CD14-positive monocyte (primary cell): Measurements from ENCODE around the gene SLC12A8. TPM values are rescaled to one million over a fixed set of nuclear protein-coding genes. Genes with fewer than 3 reads are reported as not detected.

ENCODE experiments used
- DNase-seq, 3 donors: peaks; one replicate each; pipeline ENCODE4 v3.0.0-alpha.2; 2011 to 2022
- H2AFZ ChIP-seq: 2 replicates; pipeline ENCODE4 v1.6.0; 2012; ENCODE audit warnings: mild to moderate bottlenecking, low read depth, low read length, inconsistent platforms; ENCODE audit not compliant: insufficient read depth, poor library complexity, severe bottlenecking
- H3K27ac ChIP-seq, 2 donors: 1 replicate in 1 of 2; 2 replicates in 1 of 2; pipeline ENCODE4 v1.5.1; 2012 to 2013; ENCODE audit warnings: low read length in 2 of 2, control low read depth in 1 of 2, inconsistent platforms in 1 of 2, low read depth in 1 of 2, mild to moderate bottlenecking in 1 of 2
- H3K27me3 ChIP-seq, 2 donors: one replicate each; pipeline versions ENCODE4 v1.6.0 to v1.6.1; 2011 to 2013; ENCODE audit warnings: low read length in 2 of 2; ENCODE audit not compliant: control insufficient read depth in 2 of 2, insufficient read depth in 2 of 2
- H3K36me3 ChIP-seq, 2 donors: replicated peaks in 1 of 2; 1 replicate in 1 of 2; 2 replicates in 1 of 2; pipeline versions ENCODE4 v1.5.1 to v1.6.1; 2012 to 2013; ENCODE audit warnings: low read length in 2 of 2, control low read depth in 1 of 2, inconsistent platforms in 1 of 2, mild to moderate bottlenecking in 1 of 2; ENCODE audit not compliant: insufficient read depth in 2 of 2, control insufficient read depth in 1 of 2
- H3K4me1 ChIP-seq, 2 donors: 1 replicate in 1 of 2; 2 replicates in 1 of 2; pipeline versions ENCODE4 v1.5.1 to v1.6.1; 2012 to 2013; ENCODE audit warnings: low read length in 2 of 2, control low read depth in 1 of 2, inconsistent platforms in 1 of 2, mild to moderate bottlenecking in 1 of 2, moderate library complexity in 1 of 2; ENCODE audit not compliant: insufficient read depth in 2 of 2, control insufficient read depth in 1 of 2
- H3K4me2 ChIP-seq: replicated peaks from 2 replicates; pipeline ENCODE3; 2012; ENCODE audit warnings: low read length, moderate library complexity, mild to moderate bottlenecking; ENCODE audit not compliant: poor library complexity, severe bottlenecking; ENCODE audit errors: extremely low read depth
- H3K4me3 ChIP-seq, 3 experiments: fragments of 200-600 bp in 1 of 3; sonication (generic) in 1 of 3; replicated peaks in 1 of 3; 1 replicate in 2 of 3; 2 replicates in 1 of 3; pipeline ENCODE4 v1.5.1; 2011 to 2013; ENCODE audit warnings: low read length in 3 of 3, mild to moderate bottlenecking in 3 of 3, control low read depth in 2 of 3, low read depth in 2 of 3, inconsistent platforms in 1 of 3, moderate library complexity in 1 of 3
- H3K79me2 ChIP-seq: 2 replicates; pipeline ENCODE4 v1.6.0; 2012; ENCODE audit warnings: mild to moderate bottlenecking, control low read depth, inconsistent platforms, low read length, moderate library complexity; ENCODE audit not compliant: insufficient read depth
- H3K9ac ChIP-seq: 2 replicates; pipeline ENCODE4 v1.6.0; 2017; ENCODE audit warnings: low read length, mild to moderate bottlenecking; ENCODE audit not compliant: insufficient read depth, poor library complexity, severe bottlenecking
- H3K9me3 ChIP-seq, 2 donors: replicated peaks in 1 of 2; 1 replicate in 1 of 2; 2 replicates in 1 of 2; pipeline versions ENCODE4 v1.5.1 to v1.6.1; 2012 to 2013; ENCODE audit warnings: low read length in 2 of 2, control low read depth in 1 of 2; ENCODE audit not compliant: control insufficient read depth in 1 of 2, insufficient read depth in 1 of 2
- H4K20me1 ChIP-seq: 2 replicates; pipeline ENCODE4 v1.6.0; 2012; ENCODE audit warnings: mild to moderate bottlenecking, low read length, control low read depth, moderate library complexity; ENCODE audit not compliant: insufficient read depth
- H3K27ac Mint-ChIP-seq, 7 donors: one replicate each; pipeline ENCODE4 v1.8.0; 2020; ENCODE audit warnings: mild to moderate bottlenecking in 7 of 7, mixed read lengths in 7 of 7, moderate library complexity in 6 of 7, inconsistent platforms in 2 of 7
- H3K27me3 Mint-ChIP-seq, 3 donors: one replicate each; pipeline ENCODE4 v1.8.0; 2021 to 2022; ENCODE audit warnings: low read depth in 3 of 3, mild to moderate bottlenecking in 3 of 3, mixed read lengths in 3 of 3, moderate library complexity in 3 of 3, inconsistent platforms in 1 of 3
- H3K36me3 Mint-ChIP-seq, 2 donors: one replicate each; pipeline ENCODE4 v1.8.0; 2020; ENCODE audit warnings: mixed read lengths in 2 of 2, inconsistent platforms in 1 of 2, mild to moderate bottlenecking in 1 of 2
- H3K4me1 Mint-ChIP-seq: one replicate; pipeline ENCODE4 v1.8.0; 2020; ENCODE audit warnings: mild to moderate bottlenecking, mixed read lengths
- H3K4me3 Mint-ChIP-seq, 2 donors: one replicate each; pipeline ENCODE4 v1.8.0; 2020; ENCODE audit warnings: mild to moderate bottlenecking in 2 of 2, mixed read lengths in 2 of 2, moderate library complexity in 1 of 2
- H3K9me3 Mint-ChIP-seq, 7 donors: one replicate each; pipeline ENCODE4 v1.8.0; 2020 to 2022; ENCODE audit warnings: mixed read lengths in 7 of 7, mild to moderate bottlenecking in 6 of 7, moderate library complexity in 6 of 7, inconsistent platforms in 2 of 7
- CTCF ChIP-seq: fragments of 200-600 bp; IDR thresholded peaks from one replicate; pipeline ENCODE4 v1.8.0; 2022; ENCODE audit warnings: antibody characterized with exemption, mild to moderate bottlenecking
- WGBS: methylation state at CpG from one replicate; pipeline ENCODE4 v1.1.5; 2013; ENCODE audit warnings: missing lambda C conversion rate; ENCODE audit not compliant: insufficient coverage; 5-methylcytosine and 5-hydroxymethylcytosine counted together
- intact Hi-C, 2 donors: fragments of 100-400 bp; cut with micrococcal nuclease; formaldehyde crosslinking; loops; one replicate each; pipeline versions ENCODE4 v1.15.0 to v1.15.1; 2023
- polyA plus RNA-seq, 3 donors: library from polyadenylated mRNA; depleted of rRNA in 1 of 3; unstranded in 2 of 3; stranded (reverse) in 1 of 3; fragments of 300-500 nt in 2 of 3; fragments of >200 nt in 1 of 3; fragmentation: Illumina TruSeq in 2 of 3; gene quantifications; 1 replicate in 2 of 3; 2 replicates in 1 of 3; pipeline ENCODE4 v1.2.3, GENCODE V29; 2012 to 2021

SLC12A8 gene
- polyA plus RNA-seq, 3 donors, result 0.23 to 0.46 (median 0.35) TPM

- intact Hi-C loops, result no loop called here
- Mint-ChIP-seq H3K27ac (no peak overlapping the region), H3K27me3 (peaks cover 2 to 10% (median 5%) of the 10 kb centered on the region in 3 donors), H3K4me1 (peaks cover 18% of the 10 kb centered on the region), H3K4me3 (no peak overlapping the region), H3K9me3 (peaks cover 0 to 1% (median 0%) of the 10 kb centered on the region in 7 donors), H3K36me3 (no peaks in the 10 kb centered on the region)
- H4K20me1 ChIP-seq, result no peaks in the 10 kb centered on the region
- no peak for DNase-seq
- H3K4me3 ChIP-seq, result no peak overlapping the region
- H3K9ac ChIP-seq, result no peak overlapping the region
- no peaks in the 10 kb centered on the region for H3K79me2 ChIP-seq
- no peak overlapping the region for H2AFZ ChIP-seq
- peaks cover 13 to 20% of the 10 kb centered on the region in 2 donors for H3K4me1 ChIP-seq
- no peaks in the 10 kb centered on the region for H3K27me3 ChIP-seq
- H3K4me2 ChIP-seq, result no peak overlapping the region
- no peak for TF ChIP-seq CTCF
- no peaks in the 10 kb centered on the region for H3K36me3 ChIP-seq
- no peaks in the 10 kb centered on the region for H3K9me3 ChIP-seq
- no peak overlapping the region for H3K27ac ChIP-seq
Measured at GRCh38 chr3:125072301-125072700, 140.2 kb downstream of the SLC12A8 start.

DNA sequence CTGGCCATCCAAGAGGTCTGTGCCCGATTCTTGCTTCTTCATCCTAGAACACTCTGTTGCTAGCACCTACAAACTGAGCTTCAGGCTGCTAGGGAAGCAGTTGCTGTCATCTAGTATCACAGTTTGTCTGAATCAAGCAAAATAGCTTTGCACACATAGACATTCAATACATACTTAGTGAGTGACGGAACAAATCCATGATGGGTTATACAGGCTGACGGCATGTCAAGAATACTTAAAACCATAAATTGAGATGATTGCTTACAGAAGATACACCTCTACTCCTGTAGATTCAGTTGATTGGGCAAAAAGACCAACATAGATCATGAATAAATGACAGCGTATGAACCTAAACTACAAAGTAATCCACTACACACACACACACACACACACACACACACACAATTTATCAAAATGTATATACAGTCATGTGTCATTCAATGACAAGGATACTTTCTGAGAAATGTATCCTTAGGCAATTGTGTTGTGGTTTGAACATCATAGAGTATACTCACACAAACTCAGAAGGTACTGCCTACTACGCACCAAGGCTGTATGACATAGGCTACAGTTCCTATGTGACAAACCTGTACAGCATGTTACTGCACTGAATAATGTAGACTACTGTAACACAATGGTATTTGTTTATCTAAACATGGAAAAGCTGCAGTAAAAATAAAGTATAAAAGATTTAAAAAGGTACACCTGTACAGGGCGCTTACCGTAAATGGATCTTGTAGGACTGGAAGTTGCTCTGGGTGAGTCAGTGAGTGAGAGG, 142.4 kb downstream of the SLC12A8 start:
- Histone ChIP-seq H3K4me1 (peaks cover 13 to 20% of the 10 kb centered on the region in 2 donors), H3K9ac (no peak overlapping the region), H3K36me3 (no peaks in the 10 kb centered on the region), H3K9me3 (no peaks in the 10 kb centered on the region), H3K27ac (peak overlapping the region in 1 of 2 donors; percentile 66), H2AFZ (no peak overlapping the region), H3K27me3 (no peaks in the 10 kb centered on the region), H3K4me2 (peak overlapping the region; percentile 41), H4K20me1 (no peaks in the 10 kb centered on the region), H3K4me3 (peak overlapping the region in 1 of 3 experiments; percentile 7), H3K79me2 (no peaks in the 10 kb centered on the region)
- Mint-ChIP-seq H3K4me1 (peaks cover 18% of the 10 kb centered on the region), H3K36me3 (no peaks in the 10 kb centered on the region), H3K27me3 (peaks cover under 1 to 8% (median 3%) of the 10 kb centered on the region in 3 donors), H3K27ac (peak overlapping the region in 5 of 7 donors; percentile 7 to 83 (median 14)), H3K9me3 (no peaks in the 10 kb centered on the region), H3K4me3 (no peak overlapping the region)
- intact Hi-C loops, result no loop called here
- TF ChIP-seq CTCF, result no peak
- DNase-seq, result no peak
- WGBS, result 100% methylated on average over 4 of the region's 7 CpGs
